ENCODE data around the gene ONECUT3. TPM values are rescaled to one million over a fixed set of nuclear protein-coding genes. Genes with fewer than 3 reads are reported as not detected.

The ONECUT3 gene
- total and polyA plus RNA-seq, 9 of the 15 experiments (the other 6 are each of a cell fraction or from before 2014, with no cell fraction given): not detected

DNA sequence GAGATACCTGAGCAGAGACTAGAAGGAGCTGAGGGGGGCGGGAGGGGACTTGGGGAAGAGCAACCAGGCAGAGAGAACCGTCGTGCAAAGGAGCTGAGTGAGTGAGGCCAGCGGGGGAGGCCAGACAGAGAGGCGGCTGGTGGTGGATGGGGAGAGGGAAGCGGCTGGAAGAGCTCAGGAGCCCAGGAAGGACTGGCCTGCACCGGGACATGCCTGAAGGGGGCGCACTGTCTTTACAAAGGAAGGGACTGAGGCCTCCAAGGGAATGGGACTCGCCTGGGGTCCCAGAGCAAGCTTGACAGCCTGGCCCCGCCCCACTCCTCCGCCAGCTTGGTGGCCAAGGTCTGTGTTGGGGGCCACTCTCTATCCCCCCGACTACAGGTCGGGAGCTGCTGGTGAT, 14.9 kb downstream of the ONECUT3 start:
- in situ Hi-C loops (cut with MboI) (loop anchor here (5.0 to 10.0 kb wide), 2 partner anchors 96 to 223 kb away; no protein-coding TSS in a partner anchor), intact Hi-C loops (cut with micrococcal nuclease) (loop anchor here (5.0 to 10.0 kb wide), 2 partner anchors 161 to 223 kb away; partner anchors contain the start of gene UQCR11)
- Histone ChIP-seq H3K4me1 (replicated peaks in 1 of 2; ENCODE audit: control insufficient read depth in 2 of 2, insufficient read depth in 2 of 2, low read length in 2 of 2) (peaks cover 9 to 49% of the 10 kb centered on the region in 2 experiments; a peak in 4 of 5 replicates), H4K20me1 (replicated peaks; ENCODE audit: control insufficient read depth, insufficient read depth, low read length) (no peaks in the 10 kb centered on the region), H3K9ac (ENCODE audit: insufficient read depth in 1 of 2, low read depth in 2 of 2, low read length in 2 of 2) (no peak overlapping the region), H3K4me2 (ENCODE audit: insufficient read depth, low read length) (no peak overlapping the region), H3K79me2 (ENCODE audit: control insufficient read depth, insufficient read depth, low read length) (no peaks in the 10 kb centered on the region), H3K27ac (ENCODE audit: extremely low read depth, low read depth, low read length) (no peak overlapping the region), H3K36me3 (ENCODE audit: control insufficient read depth, insufficient read depth, low read length) (no peaks in the 10 kb centered on the region), H3K9me1 (ENCODE audit: control insufficient read depth, insufficient read depth, low read length) (no peaks in the 10 kb centered on the region), H3K4me3 (no peak overlapping the region), H2AFZ (ENCODE audit: low read depth, low read length) (no peak overlapping the region), H3K27me3 (ENCODE audit: control insufficient read depth in 2 of 2, insufficient read depth in 2 of 2, low read length in 2 of 2) (peaks cover 0 to 5% of the 10 kb centered on the region in 2 experiments; a peak in 2 of 5 replicates), H3K9me3 (replicated peaks; ENCODE audit: control insufficient read depth, insufficient read depth, low read depth, low read length) (peaks cover 9% of the 10 kb centered on the region)
- ChIA-PET CTCF (ENCODE audit: low intra/inter-chr PET ratio) (interaction anchor here (4.0 kb wide), 1 partner anchor 95 kb away, joined by 84 read pairs; no protein-coding TSS in a partner anchor), POLR2A (interaction anchor here (0.5 to 0.6 kb wide), 4 partner anchors 61 to 335 kb away, joined by 3 read pairs; no protein-coding TSS in a partner anchor)
- FAIRE-seq: no peak
- 10% methylated on average over 12 of the region's 13 CpGs for WGBS (ENCODE audit: insufficient coverage, low coverage, missing lambda C conversion rate)
- no TSS peak for BruUV-seq (replicated peaks)
- ATAC-seq: peak; percentile 78
- DNase-seq (ENCODE audit: extremely low read depth in 1 of 4, low spot score in 3 of 4): peak; percentile 52 to 69 (median 66)
- TF ChIP-seq RAD21 (CRISPR knock-in tag; conservative IDR thresholded peaks at IDR 0.05 in 1 of 2, IDR thresholded peaks at IDR 0.05 in 1 of 2): peak in 1 of 2 experiments; percentile 38; a peak in 2 of 4 replicates
- TF ChIP-seq FOXJ2 (tag; IDR thresholded peaks at IDR 0.05): no peak
- TF ChIP-seq ZBTB17 (CRISPR knock-in tag; IDR thresholded peaks at IDR 0.05): no peak
- TF ChIP-seq, protein P1, sequence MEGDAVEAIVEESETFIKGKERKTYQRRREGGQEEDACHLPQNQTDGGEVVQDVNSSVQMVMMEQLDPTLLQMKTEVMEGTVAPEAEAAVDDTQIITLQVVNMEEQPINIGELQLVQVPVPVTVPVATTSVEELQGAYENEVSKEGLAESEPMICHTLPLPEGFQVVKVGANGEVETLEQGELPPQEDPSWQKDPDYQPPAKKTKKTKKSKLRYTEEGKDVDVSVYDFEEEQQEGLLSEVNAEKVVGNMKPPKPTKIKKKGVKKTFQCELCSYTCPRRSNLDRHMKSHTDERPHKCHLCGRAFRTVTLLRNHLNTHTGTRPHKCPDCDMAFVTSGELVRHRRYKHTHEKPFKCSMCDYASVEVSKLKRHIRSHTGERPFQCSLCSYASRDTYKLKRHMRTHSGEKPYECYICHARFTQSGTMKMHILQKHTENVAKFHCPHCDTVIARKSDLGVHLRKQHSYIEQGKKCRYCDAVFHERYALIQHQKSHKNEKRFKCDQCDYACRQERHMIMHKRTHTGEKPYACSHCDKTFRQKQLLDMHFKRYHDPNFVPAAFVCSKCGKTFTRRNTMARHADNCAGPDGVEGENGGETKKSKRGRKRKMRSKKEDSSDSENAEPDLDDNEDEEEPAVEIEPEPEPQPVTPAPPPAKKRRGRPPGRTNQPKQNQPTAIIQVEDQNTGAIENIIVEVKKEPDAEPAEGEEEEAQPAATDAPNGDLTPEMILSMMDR (IDR thresholded peaks at IDR 0.05 in 2 of 3, conservative IDR thresholded peaks at IDR 0.05 in 1 of 3; ENCODE audit: insufficient read depth in 2 of 3, low read depth in 1 of 3, low read length in 3 of 3): peak; percentile 47 to 54 (median 53); a peak in 5 of 6 replicates
- TF ChIP-seq ZNF717 (CRISPR knock-in tag; IDR thresholded peaks at IDR 0.05): no peak
- no peak for TF ChIP-seq MEF2A (IDR thresholded peaks at IDR 0.05; ENCODE audit: control insufficient read depth, low read depth, low read length)
- TF ChIP-seq, protein P2, sequence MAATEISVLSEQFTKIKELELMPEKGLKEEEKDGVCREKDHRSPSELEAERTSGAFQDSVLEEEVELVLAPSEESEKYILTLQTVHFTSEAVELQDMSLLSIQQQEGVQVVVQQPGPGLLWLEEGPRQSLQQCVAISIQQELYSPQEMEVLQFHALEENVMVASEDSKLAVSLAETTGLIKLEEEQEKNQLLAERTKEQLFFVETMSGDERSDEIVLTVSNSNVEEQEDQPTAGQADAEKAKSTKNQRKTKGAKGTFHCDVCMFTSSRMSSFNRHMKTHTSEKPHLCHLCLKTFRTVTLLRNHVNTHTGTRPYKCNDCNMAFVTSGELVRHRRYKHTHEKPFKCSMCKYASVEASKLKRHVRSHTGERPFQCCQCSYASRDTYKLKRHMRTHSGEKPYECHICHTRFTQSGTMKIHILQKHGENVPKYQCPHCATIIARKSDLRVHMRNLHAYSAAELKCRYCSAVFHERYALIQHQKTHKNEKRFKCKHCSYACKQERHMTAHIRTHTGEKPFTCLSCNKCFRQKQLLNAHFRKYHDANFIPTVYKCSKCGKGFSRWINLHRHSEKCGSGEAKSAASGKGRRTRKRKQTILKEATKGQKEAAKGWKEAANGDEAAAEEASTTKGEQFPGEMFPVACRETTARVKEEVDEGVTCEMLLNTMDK (IDR thresholded peaks at IDR 0.05; ENCODE audit: borderline replicate concordance, insufficient read depth, low read depth, low read length, poor library complexity, severe bottlenecking): peak; percentile 57
- TF ChIP-seq ZBTB7A (IDR thresholded peaks at IDR 0.05; ENCODE audit: borderline replicate concordance, control insufficient read depth, low read depth, low read length): peak; percentile 41; the same call in 1 of the 2 replicates
- TF ChIP-seq, protein P3, sequence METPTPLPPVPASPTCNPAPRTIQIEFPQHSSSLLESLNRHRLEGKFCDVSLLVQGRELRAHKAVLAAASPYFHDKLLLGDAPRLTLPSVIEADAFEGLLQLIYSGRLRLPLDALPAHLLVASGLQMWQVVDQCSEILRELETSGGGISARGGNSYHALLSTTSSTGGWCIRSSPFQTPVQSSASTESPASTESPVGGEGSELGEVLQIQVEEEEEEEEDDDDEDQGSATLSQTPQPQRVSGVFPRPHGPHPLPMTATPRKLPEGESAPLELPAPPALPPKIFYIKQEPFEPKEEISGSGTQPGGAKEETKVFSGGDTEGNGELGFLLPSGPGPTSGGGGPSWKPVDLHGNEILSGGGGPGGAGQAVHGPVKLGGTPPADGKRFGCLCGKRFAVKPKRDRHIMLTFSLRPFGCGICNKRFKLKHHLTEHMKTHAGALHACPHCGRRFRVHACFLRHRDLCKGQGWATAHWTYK (CRISPR knock-in tag; IDR thresholded peaks at IDR 0.05): no peak
- TF ChIP-seq CBX5 (IDR thresholded peaks at IDR 0.05; ENCODE audit: borderline replicate concordance, low read depth): no peak
- TF ChIP-seq, protein P4, sequence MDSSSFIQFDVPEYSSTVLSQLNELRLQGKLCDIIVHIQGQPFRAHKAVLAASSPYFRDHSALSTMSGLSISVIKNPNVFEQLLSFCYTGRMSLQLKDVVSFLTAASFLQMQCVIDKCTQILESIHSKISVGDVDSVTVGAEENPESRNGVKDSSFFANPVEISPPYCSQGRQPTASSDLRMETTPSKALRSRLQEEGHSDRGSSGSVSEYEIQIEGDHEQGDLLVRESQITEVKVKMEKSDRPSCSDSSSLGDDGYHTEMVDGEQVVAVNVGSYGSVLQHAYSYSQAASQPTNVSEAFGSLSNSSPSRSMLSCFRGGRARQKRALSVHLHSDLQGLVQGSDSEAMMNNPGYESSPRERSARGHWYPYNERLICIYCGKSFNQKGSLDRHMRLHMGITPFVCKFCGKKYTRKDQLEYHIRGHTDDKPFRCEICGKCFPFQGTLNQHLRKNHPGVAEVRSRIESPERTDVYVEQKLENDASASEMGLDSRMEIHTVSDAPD (CRISPR knock-in tag; IDR thresholded peaks at IDR 0.05): no peak
- no peak for TF ChIP-seq RCOR1 (IDR thresholded peaks at IDR 0.05; ENCODE audit: borderline replicate concordance in 1 of 2, low read depth in 2 of 2, low read length in 2 of 2)
- TF ChIP-seq GTF2F1 (IDR thresholded peaks at IDR 0.05; ENCODE audit: low read depth, low read length): no peak
- TF ChIP-seq PHF20 (IDR thresholded peaks at IDR 0.05; ENCODE audit: partially characterized antibody): no peak
- no peak for TF ChIP-seq MTF1 (CRISPR knock-in tag; IDR thresholded peaks at IDR 0.05; ENCODE audit: borderline replicate concordance)
